ENCODE measurements around the gene SMARCA4. TPM values are rescaled to one million over a fixed set of nuclear protein-coding genes. Genes with fewer than 3 reads are reported as not detected.

Gene SMARCA4
- total RNA-seq, 1 donor from 2014 or later: 274 TPM

DNA sequence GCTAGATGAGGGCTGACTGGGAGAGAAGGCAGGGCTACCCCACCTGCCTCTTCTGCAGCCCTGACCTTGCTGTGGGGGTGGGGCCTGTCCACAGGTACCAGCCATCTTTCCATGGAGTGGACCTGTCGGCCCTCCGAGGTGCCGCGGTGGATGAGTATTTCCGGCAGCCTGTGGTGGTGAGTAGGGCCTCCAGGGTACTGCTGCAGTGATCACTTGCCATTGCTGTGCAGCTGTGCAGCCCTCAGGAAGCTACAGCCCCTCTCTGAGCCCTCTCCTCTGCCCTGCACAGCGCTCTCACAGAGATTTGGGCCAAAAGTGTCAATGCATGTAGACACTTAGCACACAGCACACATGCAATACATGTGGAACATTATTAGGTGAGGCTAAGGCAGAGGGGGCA, 44.2 kb upstream of the SMARCA4 start:
- Mint-ChIP-seq H3K36me3 (peaks cover 17% of the 10 kb centered on the region), H3K4me1 (no peaks in the 10 kb centered on the region), H3K27me3 (ENCODE audit: low read depth) (no peaks in the 10 kb centered on the region), H3K27ac (no peak overlapping the region), H3K9me3 (no peaks in the 10 kb centered on the region), H3K4me3 (no peak overlapping the region)
- TF ChIP-seq, protein P1, sequence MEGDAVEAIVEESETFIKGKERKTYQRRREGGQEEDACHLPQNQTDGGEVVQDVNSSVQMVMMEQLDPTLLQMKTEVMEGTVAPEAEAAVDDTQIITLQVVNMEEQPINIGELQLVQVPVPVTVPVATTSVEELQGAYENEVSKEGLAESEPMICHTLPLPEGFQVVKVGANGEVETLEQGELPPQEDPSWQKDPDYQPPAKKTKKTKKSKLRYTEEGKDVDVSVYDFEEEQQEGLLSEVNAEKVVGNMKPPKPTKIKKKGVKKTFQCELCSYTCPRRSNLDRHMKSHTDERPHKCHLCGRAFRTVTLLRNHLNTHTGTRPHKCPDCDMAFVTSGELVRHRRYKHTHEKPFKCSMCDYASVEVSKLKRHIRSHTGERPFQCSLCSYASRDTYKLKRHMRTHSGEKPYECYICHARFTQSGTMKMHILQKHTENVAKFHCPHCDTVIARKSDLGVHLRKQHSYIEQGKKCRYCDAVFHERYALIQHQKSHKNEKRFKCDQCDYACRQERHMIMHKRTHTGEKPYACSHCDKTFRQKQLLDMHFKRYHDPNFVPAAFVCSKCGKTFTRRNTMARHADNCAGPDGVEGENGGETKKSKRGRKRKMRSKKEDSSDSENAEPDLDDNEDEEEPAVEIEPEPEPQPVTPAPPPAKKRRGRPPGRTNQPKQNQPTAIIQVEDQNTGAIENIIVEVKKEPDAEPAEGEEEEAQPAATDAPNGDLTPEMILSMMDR (IDR thresholded peaks at IDR 0.05; ENCODE audit: unreplicated experiment): no peak
- no peak for DNase-seq (ENCODE audit: low spot score in 2 of 2, unreplicated experiment in 2 of 2)

DNA sequence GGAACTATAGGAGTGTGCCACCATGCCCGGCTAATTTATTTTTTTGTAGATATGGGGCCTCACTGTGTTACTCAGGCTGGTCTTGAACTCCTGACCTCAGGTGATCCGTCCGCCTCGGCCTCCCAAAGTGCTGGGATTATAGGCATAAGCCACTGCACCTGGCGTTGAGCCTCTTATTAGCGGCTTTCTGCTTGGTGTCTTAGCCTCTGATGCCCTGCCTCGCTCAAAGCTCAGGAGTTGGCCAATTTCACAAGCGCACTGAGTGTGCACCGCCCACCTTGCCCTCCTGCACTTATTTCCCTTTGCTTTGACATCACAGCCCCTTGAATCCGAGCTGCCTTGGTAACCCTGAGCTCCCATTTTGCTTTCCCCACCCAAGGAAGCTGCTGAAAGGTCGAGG, 42.5 kb upstream of the SMARCA4 start:
- Mint-ChIP-seq H3K9me3 (no peaks in the 10 kb centered on the region), H3K27ac (no peak overlapping the region), H3K4me3 (no peak overlapping the region), H3K36me3 (peaks cover 16% of the 10 kb centered on the region), H3K27me3 (ENCODE audit: low read depth) (no peaks in the 10 kb centered on the region), H3K4me1 (no peaks in the 10 kb centered on the region)
- TF ChIP-seq, protein P1 (IDR thresholded peaks at IDR 0.05; ENCODE audit: unreplicated experiment): no peak
- DNase-seq (ENCODE audit: low spot score in 2 of 2, unreplicated experiment in 2 of 2): no peak

DNA sequence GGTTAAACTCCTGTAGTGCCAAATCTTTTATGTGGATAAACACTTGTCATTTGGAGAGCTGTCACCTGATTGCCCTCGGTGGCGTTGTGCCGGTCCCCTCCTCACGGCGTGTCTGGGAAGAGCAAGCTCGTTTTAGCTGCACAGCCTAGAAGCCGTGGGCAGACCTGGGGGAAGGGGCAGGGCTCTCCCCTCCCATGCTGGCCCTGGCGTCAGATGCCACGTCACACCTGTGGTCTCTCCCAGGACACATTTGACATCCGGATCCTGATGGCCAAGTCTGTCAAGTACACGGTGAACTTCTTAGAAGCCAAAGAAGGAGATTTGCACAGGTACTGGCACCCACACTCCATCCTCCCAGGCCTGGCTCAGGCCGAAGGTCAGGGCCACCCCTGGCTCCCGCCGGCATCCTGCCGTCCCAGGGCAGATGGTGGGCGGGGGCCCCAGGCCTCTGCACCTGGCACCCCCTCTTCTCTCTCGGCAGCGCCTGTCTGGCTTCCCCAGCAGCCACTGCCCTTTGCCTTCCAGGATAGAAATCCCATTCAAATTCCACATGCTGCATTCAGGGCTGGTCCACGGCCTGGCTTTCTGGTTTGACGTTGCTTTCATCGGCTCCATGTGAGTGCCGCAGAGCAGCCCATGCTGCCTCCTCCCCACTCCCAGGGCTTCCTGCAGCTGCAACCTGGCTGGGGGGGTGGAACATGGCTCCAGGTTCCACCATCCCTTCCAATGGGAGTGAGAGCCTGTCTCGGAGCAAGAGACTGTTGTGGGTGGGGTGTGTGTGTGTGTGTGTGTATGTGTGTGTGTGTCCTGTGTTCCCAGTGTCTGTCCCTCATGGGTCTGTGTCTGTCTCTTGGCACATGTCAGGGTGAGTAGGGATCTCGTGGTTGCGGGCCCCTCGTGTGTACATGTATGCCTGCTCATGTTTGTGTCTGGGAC, 41.2 kb upstream of the SMARCA4 start:
- Mint-ChIP-seq H3K27ac (no peak overlapping the region), H3K9me3 (no peaks in the 10 kb centered on the region), H3K27me3 (ENCODE audit: low read depth) (no peaks in the 10 kb centered on the region), H3K4me1 (no peaks in the 10 kb centered on the region), H3K4me3 (no peak overlapping the region), H3K36me3 (peaks cover 13% of the 10 kb centered on the region)
- TF ChIP-seq, protein P1 (IDR thresholded peaks at IDR 0.05; ENCODE audit: unreplicated experiment): no peak
- DNase-seq (ENCODE audit: low spot score in 2 of 2, unreplicated experiment in 2 of 2): no peak

DNA sequence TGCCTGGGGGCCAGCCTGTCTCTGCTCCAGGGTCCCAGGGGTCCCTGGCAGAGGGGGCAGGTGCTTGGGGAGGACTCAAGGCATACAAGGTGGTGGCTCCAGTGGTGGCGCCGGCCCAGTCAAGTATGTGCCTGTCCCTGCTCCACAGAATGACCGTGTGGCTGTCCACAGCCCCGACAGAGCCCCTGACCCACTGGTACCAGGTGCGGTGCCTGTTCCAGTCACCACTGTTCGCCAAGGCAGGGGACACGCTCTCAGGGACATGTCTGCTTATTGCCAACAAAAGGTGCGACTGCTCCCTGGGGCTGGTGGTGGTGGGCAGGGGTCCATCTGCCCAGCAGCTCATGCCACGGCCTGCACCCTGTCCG, 40.6 kb upstream of the SMARCA4 start:
- Mint-ChIP-seq H3K4me3 (no peak overlapping the region), H3K9me3 (no peaks in the 10 kb centered on the region), H3K27ac (no peak overlapping the region), H3K36me3 (peaks cover 15% of the 10 kb centered on the region), H3K27me3 (ENCODE audit: low read depth) (no peaks in the 10 kb centered on the region), H3K4me1 (no peaks in the 10 kb centered on the region)
- DNase-seq (ENCODE audit: low spot score in 2 of 2, unreplicated experiment in 2 of 2): no peak
- TF ChIP-seq, protein P1 (IDR thresholded peaks at IDR 0.05; ENCODE audit: unreplicated experiment): no peak

DNA sequence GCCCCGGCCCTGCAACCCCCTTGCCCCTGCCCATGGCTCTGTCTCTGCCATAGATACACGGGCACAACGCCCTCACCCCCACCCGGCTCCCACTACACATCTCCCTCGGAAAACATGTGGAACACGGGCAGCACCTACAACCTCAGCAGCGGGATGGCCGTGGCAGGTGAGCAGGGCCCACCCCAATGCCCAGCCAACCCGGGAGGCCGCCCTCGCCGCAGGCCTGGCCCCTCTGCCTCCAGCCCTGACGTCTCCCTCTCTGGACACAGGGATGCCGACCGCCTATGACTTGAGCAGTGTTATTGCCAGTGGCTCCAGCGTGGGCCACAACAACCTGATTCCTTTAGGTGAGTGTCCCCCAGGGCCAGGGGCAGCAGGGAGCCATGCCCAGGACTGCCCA, 40.0 kb upstream of the SMARCA4 start:
- TF ChIP-seq, protein P1 (IDR thresholded peaks at IDR 0.05; ENCODE audit: unreplicated experiment): no peak
- Mint-ChIP-seq H3K4me3 (no peak overlapping the region), H3K9me3 (no peaks in the 10 kb centered on the region), H3K27ac (no peak overlapping the region), H3K36me3 (peaks cover 17% of the 10 kb centered on the region), H3K27me3 (ENCODE audit: low read depth) (no peaks in the 10 kb centered on the region), H3K4me1 (no peaks in the 10 kb centered on the region)
- no peak for DNase-seq (ENCODE audit: low spot score in 2 of 2, unreplicated experiment in 2 of 2)

Measured in mesothelial cell of epicardium (in vitro differentiated cells).